Thoracic aorta (tissue), 2 donors: Measurements from ENCODE around the gene GPR108. TPM values are rescaled to one million over a fixed set of nuclear protein-coding genes. Genes with fewer than 3 reads are reported as not detected.
A peak's percentile ranks its signal among the peaks of the same experiment; 100 is the strongest.
"Not testable (repeated sequence)": the region's sequence is repeated elsewhere in the genome, so short reads cannot be mapped to it uniquely, and the experiment has no call there.

Experiments used
- ATAC-seq: fragments of 150-250 bp; one replicate; pipeline ENCODE4 v1.8.0; 2017; ENCODE audit warnings: low read depth; ENCODE audit not compliant: insufficient number of reproducible peaks, low FRiP score
- DNase-seq: peaks from one replicate; pipeline ENCODE4 v3.0.0-alpha.2; 2020; ENCODE audit warnings: low spot score
- H3K27ac ChIP-seq, 2 donors: fragments of 200-600 bp; sonication (generic); 1 replicate in 1 of 2; 2 replicates in 1 of 2; pipeline ENCODE4 v1.5.1; 2016; ENCODE audit warnings: mild to moderate bottlenecking in 2 of 2, moderate library complexity in 2 of 2
- H3K27me3 ChIP-seq: fragments of 200-600 bp; sonication (generic); replicated peaks from 2 replicates; pipeline ENCODE4 v1.6.0; 2016; ENCODE audit warnings: mild to moderate bottlenecking; ENCODE audit not compliant: insufficient read depth
- H3K36me3 ChIP-seq: fragments of 200-600 bp; sonication (generic); one replicate; pipeline ENCODE4 v1.5.1; 2016
- H3K4me1 ChIP-seq, 2 donors: fragments of 200-600 bp; sonication (generic); 1 replicate in 1 of 2; 2 replicates in 1 of 2; pipeline versions ENCODE4 v1.5.1 to v1.6.0; 2016; ENCODE audit warnings: low read depth in 2 of 2, mild to moderate bottlenecking in 1 of 2; ENCODE audit not compliant: control insufficient read depth in 1 of 2
- H3K4me3 ChIP-seq: fragments of 200-600 bp; sonication (generic); 2 replicates; pipeline ENCODE4 v1.5.1; 2016; ENCODE audit warnings: mild to moderate bottlenecking
- H3K9me3 ChIP-seq: fragments of 200-600 bp; sonication (generic); 2 replicates; pipeline ENCODE4 v1.5.1; 2016
- CTCF ChIP-seq: fragments of 200-600 bp; sonication (generic); IDR thresholded peaks from one replicate; pipeline ENCODE4 v1.5.1; 2019; ENCODE audit warnings: antibody characterized with exemption
- total RNA-seq, 2 donors: library from RNA; depleted of rRNA; stranded (reverse); fragments of >200 nt; gene quantifications; one replicate each; pipeline versions ENCODE4 v1.1.0 to v1.2.3, GENCODE V29; 2016

Gene GPR108
- total RNA-seq, 2 donors from 2014 or later: 32.2 to 84.2 TPM

GRCh38 chr19:6751189-6751588 lies 13.8 kb upstream of the GPR108 start:
- no peak for ATAC-seq
- Histone ChIP-seq H3K9me3 (no peaks in the 10 kb centered on the region), H3K4me3 (no peak overlapping the region), H3K36me3 (peaks cover 53% of the 10 kb centered on the region), H3K27ac (no peak overlapping the region), H3K27me3 (no peaks in the 10 kb centered on the region), H3K4me1 (peaks cover 4 to 13% of the 10 kb centered on the region in 2 donors)
- TF ChIP-seq CTCF: no peak
- no peak for DNase-seq

GRCh38 chr19:6750062-6750461 lies 12.7 kb upstream of the GPR108 start:
- peaks cover 8 to 19% of the 10 kb centered on the region in 2 donors for H3K4me1 ChIP-seq
- DNase-seq: no peak
- H3K9me3 ChIP-seq: no peaks in the 10 kb centered on the region
- TF ChIP-seq CTCF: no peak
- no peaks in the 10 kb centered on the region for H3K27me3 ChIP-seq
- no peak for ATAC-seq
- peaks cover 55% of the 10 kb centered on the region for H3K36me3 ChIP-seq
- no peak overlapping the region for H3K27ac ChIP-seq
- H3K4me3 ChIP-seq: no peak overlapping the region

GRCh38 chr19:6748543-6748942 lies 11.2 kb upstream of the GPR108 start:
- not testable (repeated sequence) for H3K27ac ChIP-seq, ATAC-seq
- peaks cover 55% of the 10 kb centered on the region for H3K36me3 ChIP-seq

GRCh38 chr19:6745965-6746364 lies 8.6 kb upstream of the GPR108 start:
- Histone ChIP-seq H3K36me3 (peaks cover 50% of the 10 kb centered on the region), H3K27me3 (no peaks in the 10 kb centered on the region), H3K27ac (no peak overlapping the region), H3K4me3 (no peak overlapping the region), H3K4me1 (peaks cover 15 to 46% of the 10 kb centered on the region in 2 donors), H3K9me3 (no peaks in the 10 kb centered on the region)
- no peak for DNase-seq
- no peak for TF ChIP-seq CTCF
- no peak for ATAC-seq

More at GRCh38 chr19:6748543-6748942, 11.2 kb upstream of the GPR108 start:
- H3K4me1 ChIP-seq: peaks cover 16 to 31% of the 10 kb centered on the region in 2 donors
- not testable (repeated sequence) for H3K9me3 ChIP-seq, DNase-seq, H3K4me3 ChIP-seq, H3K27me3 ChIP-seq

- Histone ChIP-seq H3K4me3 (peak overlapping the region; percentile 48), H3K27ac (peak overlapping the region; percentile 81 to 84), H3K9me3 (no peaks in the 10 kb centered on the region), H3K4me1 (peaks cover 15 to 46% of the 10 kb centered on the region in 2 donors), H3K27me3 (no peaks in the 10 kb centered on the region), H3K36me3 (peaks cover 39% of the 10 kb centered on the region)
- DNase-seq: no peak
- peak; percentile 63 for ATAC-seq
- TF ChIP-seq CTCF: peak; percentile 14
Observed at GRCh38 chr19:6744381-6745301, 7.3 kb upstream of the GPR108 start.
